GM19324 (cell line): ENCODE measurements around the gene ZSWIM6.

Source experiments
- ATAC-seq: cut with Tn5 transposase; IDR thresholded peaks from one replicate; pipeline ENCODE4 v1.9.1; 2021; ENCODE audit warnings: mild to moderate bottlenecking, moderate library complexity; ENCODE audit not compliant: unreplicated experiment, low FRiP score

The ZSWIM6 gene

DNA sequence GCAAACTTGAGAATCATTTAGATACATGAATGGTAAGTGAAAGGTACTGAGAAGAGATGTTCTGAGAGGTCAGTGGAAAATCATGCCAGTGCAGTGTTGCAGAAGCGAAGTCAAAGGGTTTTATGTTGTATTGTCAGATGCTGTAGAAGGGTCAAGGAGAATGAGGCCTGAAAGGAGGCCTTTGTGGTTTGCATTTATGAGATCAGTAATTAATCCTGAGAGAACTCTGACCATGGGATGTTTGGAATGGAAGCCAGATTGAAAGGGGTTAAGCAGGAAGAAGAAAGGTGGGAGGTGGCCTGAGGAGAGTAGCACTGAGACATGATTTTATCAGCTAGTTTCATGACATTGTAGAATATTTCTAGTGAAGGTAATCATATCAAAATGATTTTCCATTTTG, 97.8 kb downstream of the ZSWIM6 start:
- ATAC-seq, result no peak

DNA sequence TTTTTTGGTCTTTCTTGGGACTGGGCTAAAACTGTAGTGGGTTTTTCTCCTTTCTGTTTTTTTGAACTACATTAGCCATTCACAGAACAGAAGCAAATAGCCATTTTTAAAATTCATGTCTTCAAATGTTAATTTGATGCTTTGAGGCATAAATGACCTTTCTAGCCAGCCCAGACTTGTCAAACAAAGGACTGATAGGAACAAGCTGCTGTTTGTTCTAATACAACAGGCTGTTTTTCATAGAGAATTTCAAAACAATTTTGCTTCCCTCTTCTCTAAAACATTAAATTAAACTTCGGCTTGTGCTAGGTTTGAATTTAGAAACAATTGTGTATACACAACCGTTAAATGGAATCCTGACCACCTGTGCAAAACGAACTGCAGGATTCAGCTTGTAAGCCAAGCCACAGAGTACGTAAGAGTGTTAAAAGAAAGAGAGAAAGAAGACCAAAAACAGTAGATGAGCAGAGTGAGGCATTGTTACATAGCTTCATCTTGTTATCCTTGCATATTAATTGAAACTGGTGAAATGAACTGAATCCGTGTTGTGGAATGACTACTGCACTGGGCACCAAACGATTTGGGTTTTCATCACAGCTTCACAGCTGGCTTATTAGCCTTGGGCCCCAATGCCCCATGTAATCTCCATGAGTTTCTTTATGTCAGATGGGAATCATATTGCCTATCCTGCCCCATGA, 100.0 kb downstream of the ZSWIM6 start:
- no peak for ATAC-seq

DNA sequence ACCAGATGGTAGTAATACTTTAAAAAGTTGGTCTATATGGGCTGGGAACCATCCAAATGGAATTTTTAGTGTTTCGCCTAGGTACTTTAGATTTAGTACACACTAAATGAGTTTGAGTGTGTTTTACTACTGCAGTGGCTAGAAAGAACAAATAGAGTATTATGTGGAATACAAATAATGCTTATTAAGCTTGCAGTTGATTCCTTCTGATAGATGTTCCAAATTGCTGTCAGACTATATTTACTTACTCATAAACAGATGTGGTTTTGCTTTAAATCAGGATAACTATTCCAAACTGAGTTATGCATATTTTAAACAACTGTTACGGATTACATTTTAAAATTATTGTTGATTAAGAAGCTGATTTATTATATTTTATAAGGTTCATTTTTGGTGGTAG, 103.3 kb downstream of the ZSWIM6 start:
- no peak for ATAC-seq

DNA sequence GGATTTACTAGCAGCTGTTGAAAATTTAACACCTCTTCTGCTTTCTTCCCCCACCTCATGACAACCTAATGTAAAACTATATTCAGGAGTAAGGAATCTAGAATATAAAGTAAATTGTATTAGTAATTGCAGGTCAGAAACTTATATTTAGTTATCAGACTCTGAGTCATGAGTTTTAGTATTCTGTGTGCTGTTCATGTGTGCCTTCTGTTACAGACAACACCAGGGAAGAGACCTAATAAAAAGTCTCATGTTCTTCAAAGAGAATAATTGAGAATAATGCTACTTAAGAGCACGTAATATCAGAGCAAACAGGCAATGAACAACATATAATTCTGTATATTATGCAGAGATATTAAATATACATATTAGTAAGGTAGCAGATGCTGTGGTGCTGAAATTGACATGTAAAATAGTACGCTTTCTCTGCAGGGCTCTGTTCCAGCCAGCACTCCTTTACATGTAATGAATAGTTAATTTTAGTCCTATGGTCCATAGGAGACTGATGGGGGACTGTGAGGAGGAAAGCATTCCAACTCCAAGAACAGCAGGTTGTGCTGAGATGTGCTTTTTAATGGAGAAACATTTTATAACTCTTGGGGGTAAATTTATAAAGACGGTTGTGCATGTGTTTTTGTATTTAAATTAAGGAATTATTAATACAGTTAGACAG, 106.4 kb downstream of the ZSWIM6 start:
- ATAC-seq, result no peak

DNA sequence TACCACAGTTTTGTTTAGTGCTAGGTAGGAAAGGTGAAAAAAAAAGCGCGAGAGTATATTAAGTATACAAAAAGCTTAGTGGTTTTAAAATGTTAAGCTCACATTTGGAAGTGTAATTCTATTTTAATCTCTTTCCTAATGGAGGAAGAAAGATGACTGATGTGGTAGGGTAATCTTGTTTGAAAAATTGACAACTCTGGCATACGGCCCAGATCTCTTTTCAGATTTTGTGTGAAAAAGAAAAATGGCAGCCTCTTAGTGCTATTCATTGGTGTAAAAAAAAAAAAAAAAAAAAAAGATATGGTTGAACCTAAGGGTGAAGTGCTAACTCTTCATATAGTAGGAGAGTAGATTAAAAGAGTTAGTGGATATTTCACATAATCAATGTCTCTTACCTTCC, 108.0 kb downstream of the ZSWIM6 start:
- no peak for ATAC-seq

DNA sequence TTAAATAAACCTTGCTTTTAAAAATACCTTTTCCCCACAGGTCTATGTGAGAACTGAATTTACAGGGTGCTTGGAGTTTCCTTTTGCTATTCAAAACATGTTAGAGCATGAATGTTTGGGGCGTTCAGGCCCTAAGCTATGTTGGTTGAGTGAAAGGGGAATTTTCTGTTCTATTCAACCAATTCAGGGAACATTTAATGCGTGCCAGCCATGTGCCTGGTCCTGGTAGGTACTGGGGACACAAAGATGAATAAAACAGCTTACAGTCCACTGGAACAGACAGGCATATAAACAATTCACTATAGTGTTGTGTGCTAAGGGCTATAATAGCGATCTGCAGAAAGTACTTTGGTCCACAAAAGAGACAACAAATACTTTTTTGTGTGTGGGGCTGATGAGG, 108.5 kb downstream of the ZSWIM6 start:
- no peak for ATAC-seq

DNA sequence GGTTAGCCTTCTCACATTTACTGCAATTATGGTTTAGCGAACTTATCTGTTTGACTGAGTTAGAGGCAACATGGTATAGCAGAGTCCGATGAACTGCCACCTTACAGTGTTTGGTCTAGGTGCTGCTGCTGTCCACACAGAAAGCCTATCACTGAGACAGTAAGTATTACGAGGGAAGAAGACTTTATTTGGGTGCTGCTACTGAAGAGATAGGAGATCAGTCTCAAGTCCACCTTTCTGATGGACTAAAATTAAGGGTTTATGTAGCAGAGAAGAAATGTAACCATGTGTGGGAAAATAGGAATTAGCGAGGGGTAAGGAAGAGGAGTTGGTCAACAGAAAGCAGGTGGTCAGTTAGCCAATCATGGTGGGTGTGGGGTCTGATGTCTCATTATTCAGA, 109.7 kb downstream of the ZSWIM6 start:
- no peak for ATAC-seq

DNA sequence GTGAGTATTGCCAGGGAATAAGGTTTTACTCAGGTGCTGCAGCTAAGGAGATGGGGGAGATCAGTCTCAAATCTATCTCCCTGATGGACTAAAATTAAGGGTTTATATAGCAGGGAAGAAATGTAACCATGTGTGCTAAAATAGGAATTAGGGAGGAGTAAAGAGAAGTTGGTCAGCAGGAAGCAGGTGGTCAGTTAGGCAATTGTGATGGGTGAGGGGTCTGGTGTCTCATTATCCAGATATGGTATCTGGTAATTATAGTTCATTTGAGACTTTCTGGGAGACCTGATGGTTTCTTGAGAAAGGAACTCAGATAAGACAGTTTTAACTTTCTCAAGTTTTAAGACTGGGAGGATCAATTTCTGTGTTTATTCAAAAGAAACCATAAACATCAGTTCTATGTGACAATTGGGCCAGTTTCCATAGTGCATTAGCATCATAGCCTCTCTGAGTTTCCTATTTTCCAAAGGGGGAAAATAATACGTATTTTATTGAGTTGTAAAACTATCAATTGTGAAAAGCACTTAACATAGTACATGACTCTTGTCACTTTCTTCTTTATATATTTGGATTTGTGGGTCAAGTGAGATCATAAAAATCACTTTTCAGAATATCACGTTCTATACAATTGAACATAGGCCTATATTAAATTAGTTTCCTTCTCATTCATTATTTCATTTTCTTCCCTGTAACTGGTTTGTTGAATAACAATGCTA, 115.9 kb downstream of the ZSWIM6 start:
- no peak for ATAC-seq

DNA sequence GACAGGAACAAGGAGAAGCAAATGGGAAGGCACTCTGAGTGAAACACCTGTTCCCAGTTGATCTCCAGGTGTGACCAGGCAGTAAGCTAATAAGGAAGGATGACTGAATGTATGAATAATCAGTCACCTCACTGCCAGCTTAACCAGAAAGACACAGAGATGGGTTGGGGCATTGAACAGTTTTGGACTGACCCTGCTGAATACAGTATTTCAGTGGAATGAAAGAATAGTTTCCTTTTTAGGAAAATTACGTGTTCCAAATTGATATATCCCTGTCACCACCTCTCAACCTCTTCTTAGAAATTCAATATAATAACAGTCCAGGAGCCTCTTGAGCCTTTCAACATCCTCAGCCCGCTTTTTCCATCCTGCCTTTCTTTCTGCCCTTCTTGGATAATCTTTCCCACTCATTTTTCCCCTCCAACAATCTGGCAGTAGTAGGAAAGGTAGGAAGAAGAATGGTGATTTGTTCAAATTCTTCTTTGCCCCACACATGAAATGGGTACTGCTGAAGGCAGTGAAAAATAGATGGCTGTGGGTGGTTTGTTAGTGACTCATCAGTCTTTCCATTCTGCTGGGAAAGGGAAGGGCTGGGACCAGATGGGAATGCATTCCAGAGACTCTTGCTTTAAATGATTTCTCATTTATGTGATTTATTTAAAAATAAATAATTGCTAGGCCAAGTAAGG, 117.9 kb downstream of the ZSWIM6 start:
- ATAC-seq, result no peak

DNA sequence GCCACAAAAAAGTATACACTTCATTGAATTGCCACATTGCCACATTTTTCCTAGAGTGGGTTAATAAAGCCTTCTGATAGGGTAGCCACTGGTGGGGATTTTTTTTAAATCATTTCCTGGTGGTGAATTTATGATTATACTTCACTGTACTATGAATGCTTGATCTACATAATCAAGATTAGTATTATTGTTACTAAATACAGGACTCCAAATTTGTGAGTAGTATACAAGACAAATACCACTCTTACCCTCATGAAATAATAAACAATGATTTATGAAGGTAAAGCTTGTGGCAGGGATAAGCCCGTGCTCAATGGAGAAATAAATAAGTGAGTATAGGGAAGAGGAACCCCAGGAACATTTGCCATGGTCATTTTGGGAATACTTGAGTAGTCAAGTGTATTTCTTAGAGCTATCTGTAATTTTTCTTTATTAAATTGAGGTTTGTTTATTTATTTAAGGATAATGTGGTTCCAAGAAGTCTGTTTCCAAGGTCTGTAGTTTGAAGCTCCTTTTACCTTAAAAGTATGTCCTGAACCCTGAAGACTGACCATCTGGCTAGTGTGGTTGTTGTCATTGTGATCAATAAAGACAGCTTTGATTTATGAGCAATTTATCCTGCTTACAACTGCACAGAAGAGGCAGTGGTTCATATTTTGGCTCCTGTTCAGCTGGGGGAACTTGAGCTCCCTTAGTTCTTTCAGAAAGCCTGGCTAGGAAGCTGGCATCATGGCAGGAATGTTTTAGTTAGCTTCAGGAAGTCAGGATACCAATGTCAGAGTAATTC, 118.6 kb downstream of the ZSWIM6 start:
- no peak for ATAC-seq

DNA sequence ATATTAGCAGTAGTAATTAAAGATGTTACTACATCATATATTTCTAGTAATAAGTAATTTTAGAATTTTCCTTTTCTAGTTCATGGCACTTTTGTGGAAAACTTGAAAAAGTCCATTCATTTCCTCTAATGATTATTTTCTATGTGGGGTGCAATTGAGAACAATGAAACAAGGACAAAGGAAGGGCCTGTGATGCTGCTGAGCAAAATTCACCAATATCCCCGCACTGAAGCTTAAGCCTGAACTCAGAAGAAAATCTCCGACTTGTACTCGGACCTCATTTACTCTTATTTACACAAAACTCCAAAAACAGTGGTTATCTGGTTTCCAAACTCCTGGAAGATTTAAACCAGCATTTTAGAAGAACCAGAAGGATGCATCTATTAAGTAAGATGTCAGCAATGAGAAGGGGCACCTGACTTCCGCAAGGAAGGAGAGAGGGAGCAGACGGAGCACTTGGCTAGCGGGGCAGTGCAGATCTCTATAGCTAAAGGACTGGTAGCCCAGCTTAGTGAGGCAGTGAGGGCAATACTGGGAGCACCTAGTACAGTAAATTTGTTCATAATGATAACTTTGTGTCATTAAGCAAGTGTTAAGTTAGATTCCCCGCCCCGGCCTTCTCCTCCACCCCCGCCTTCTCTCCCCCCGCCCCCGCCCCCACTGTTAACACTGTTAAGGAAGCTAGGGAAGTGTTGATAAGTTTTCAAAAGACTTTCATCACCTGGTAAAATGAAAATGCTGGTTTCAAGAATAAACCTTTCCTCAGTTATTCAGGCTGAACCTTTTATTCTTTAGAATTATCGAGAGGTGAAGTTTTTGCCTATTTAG, 123.3 kb downstream of the ZSWIM6 start:
- ATAC-seq, result no peak

DNA sequence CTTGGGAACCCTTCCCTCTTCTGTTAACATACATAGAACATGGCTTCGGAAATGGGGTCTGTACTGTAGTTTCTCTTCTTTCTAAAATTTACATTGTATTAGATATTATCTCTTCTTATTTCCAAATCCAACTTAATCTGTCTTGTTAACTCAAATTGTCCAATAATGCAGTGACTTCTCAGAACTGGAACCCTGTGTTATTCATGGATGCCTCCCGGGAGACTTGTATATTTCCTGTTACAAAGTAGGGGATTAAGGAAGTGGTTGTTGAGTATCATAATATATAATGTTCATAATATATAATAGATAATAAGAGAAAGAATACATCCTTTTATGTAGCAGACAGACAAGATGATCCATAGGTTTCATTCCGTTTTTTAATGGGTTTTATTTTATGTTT, 128.4 kb downstream of the ZSWIM6 start:
- ATAC-seq, result no peak

DNA sequence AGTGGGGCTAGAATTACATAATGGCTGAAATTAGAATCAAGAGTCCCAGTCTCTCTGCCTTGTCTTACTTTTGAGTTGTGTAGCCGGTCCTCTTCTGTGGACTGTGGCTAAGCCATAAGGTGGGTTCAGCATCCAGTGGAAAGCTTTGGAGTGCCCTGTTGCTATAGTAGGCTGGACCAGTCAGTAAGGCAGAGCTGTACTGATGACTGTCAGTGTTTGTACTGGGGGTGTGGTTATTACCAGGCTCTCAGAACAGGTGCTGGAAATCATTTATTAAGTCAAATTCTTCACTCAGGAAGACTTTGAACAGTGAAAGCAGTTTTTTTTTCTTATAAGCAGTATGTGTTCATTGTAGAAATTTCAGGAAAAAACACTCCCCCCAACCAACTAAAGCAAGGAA, 129.4 kb downstream of the ZSWIM6 start:
- no peak for ATAC-seq

DNA sequence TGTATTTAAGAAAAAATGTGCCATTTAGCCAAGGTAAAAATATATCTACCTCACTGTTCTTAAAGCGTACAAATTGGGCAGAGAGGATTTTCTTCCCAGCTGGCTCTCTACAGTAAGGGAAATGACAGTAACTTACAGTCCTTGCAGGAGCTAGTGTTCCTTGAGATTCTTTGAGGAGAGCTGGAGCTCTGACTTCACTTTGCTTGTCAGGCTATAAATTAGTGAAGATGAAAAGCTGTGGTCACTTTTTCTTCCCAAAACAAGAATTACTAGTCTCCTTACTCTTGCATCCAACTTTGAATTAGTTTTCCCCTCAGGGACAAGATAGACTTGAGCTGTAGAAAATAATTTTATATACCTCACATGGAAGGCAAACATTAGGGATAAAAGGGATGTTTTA, 129.9 kb downstream of the ZSWIM6 start:
- ATAC-seq, result no peak

DNA sequence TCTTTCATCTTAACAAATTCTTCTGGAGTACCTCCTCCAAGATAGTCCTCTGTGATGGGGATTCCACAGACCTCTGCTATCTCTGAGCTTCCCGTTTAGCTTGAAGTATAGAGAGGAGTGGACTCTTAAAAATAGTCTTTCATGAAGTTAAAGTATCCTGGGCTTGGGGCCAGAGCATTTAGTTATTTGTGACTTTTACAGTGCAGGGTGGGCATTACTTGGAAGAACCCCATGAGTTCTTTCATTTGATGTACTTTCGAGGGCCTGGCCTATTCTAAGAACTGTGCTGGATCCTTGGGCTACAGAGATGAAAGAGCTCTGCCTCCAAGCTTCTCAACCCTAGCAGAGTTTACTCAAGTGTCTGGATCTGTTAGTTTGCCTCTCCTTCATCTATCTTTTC, 131.5 kb downstream of the ZSWIM6 start:
- ATAC-seq, result no peak

DNA sequence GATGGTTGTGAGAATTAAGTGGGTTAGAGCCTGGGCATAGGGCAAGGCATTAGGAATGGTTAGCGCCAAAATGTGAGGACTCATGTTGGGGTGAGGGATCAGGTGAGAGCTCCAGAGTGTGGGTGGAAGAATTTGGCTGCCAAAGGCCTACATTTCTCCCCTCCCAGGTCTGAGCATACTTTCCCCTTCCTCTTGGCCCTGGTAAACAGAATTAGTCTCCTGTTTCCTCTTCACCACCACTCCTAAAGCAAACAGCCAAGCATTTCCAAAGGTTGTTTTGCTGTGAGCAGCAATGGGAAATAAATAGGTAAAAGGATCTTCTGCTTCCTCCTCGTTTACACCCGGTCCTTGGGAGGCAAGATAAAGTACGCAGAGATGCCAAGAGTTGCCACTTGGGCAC, 132.5 kb downstream of the ZSWIM6 start:
- ATAC-seq, result no peak

DNA sequence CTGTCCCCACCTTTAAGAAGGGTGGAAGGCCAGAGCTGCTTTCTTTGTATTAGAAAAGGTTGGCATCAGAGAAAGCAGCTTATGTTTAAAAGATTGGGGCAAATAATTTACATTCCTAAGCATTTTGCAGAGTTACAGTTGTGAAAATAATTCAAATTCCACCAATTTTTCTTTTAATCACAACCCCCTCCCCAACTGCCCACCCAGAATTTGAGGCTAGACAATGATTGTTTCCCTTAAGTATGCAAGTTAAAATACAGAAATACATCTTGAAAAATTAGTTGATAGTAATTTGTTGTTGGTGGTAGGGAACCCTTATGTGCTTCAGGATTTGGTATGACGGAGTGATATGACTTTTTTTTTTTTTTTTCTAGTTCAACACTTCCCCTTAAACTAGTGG, 133.0 kb downstream of the ZSWIM6 start:
- no peak for ATAC-seq

DNA sequence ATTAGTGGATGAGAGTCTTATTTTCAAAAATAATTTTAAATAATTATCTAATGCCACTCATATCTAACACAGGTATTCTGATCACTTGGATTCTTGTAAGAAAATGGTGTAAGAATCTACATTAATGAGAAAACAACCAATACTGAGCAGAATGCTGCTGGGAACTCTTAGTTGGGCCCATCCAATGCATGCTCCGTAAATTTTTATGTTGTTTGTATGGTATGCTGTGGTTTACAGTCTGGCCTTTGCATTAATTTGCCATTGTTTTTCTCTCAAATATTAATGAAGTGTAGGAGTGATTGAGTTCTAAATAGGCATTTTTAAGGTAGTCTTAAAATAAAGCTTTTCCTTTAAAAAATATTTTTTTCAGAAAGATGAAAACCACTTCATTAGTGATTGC, 133.4 kb downstream of the ZSWIM6 start:
- no peak for ATAC-seq

DNA sequence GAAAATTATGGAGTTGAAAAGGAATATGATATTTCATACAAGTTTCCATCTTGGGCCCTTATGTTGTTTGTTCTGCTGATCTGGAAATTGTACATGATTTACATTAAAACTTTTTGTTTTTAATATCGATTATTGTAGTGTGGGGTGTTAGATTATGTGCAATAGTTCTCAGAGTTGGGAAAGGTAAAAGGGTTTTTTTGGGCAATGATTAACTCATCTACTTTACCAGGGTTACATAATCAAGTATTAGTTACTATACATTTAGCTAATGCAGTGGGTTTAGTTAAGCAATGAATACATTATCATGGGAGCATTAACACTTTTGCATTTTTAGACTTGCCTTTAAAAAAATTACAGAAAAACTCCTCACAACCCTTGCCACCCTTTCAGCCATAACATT, 134.0 kb downstream of the ZSWIM6 start:
- no peak for ATAC-seq
